K562 (cell line): ENCODE measurements around the gene CLASP1. TPM values are rescaled to one million over a fixed set of nuclear protein-coding genes. Genes with fewer than 3 reads are reported as not detected.

Source experiments
- ATAC-seq: fragments of 200-7000 bp; cut with Tn5 transposase; 3 replicates; pipeline ENCODE4 v1.9.1; 2020; ENCODE audit warnings: moderate library complexity
- BruUV-seq: library from RNA; stranded (reverse); fragments of 400-500 nt; replicated peaks from 2 replicates; lab custom pipeline; 2021; lab: Mats Ljungman, UMichigan
- CTCF ChIA-PET: fragments of 300-600 bp; formaldehyde crosslinking; extraction: SDS; loops from one replicate; lab custom pipeline; 2021; ENCODE audit warnings: low intra/inter-chr PET ratio; lab: Yijun Ruan, JAX
- POLR2A ChIA-PET: fragments of 300-600, 350-650 bp; sonication (Branson Sonifier 250); formaldehyde crosslinking; extraction: SDS; loops from one replicate; lab custom pipeline; 2021; ENCODE audit warnings: antibody characterized with exemption, inconsistent platforms; lab: Yijun Ruan, JAX
- DNase-seq, 4 experiments: peaks; one replicate each; pipeline versions ENCODE4 v3.0.0 to v3.0.0-alpha.2; 2011 to 2018; ENCODE audit warnings: low spot score in 3 of 4, mixed read lengths in 3 of 4; ENCODE audit errors: extremely low read depth in 1 of 4
- FAIRE-seq: peaks from 2 replicates; lab custom pipeline; 2011; peaks lifted over from hg19 to GRCh38; lab: Jason Lieb, UNC
- H2AFZ ChIP-seq: 2 replicates; pipeline ENCODE4 v1.6.0; 2011; ENCODE audit warnings: low read depth, low read length, control low read depth, inconsistent platforms
- H3K27ac ChIP-seq: fragments of 200-600 bp; 3 replicates; pipeline ENCODE4 v1.8.0; 2011; ENCODE audit warnings: low read depth, mild to moderate bottlenecking, control low read depth, inconsistent platforms, low read length, moderate library complexity, mixed read lengths; ENCODE audit errors: extremely low read depth
- H3K27me3 ChIP-seq, 2 experiments: fragments of 300-600 bp in 1 of 2; 2 replicates in 1 of 2; 3 replicates in 1 of 2; pipeline versions ENCODE4 v1.6.0 to v1.8.0; 2011; ENCODE audit warnings: inconsistent platforms in 2 of 2, low read length in 2 of 2, mild to moderate bottlenecking in 1 of 2, mixed read lengths in 1 of 2, moderate library complexity in 1 of 2; ENCODE audit not compliant: control insufficient read depth in 2 of 2, insufficient read depth in 2 of 2
- H3K36me3 ChIP-seq: fragments of 300-600 bp; 3 replicates; pipeline ENCODE4 v1.8.0; 2011; ENCODE audit warnings: mild to moderate bottlenecking, low read length, inconsistent platforms; ENCODE audit not compliant: control insufficient read depth, insufficient read depth
- H3K4me1 ChIP-seq, 2 experiments: fragments of 200-600 bp in 1 of 2; replicated peaks in 1 of 2; 2 replicates in 1 of 2; 3 replicates in 1 of 2; pipeline versions ENCODE4 v1.5.1 to v1.8.0; 2011; ENCODE audit warnings: inconsistent platforms in 2 of 2, low read length in 2 of 2, mild to moderate bottlenecking in 1 of 2, mixed read lengths in 1 of 2, moderate library complexity in 1 of 2; ENCODE audit not compliant: control insufficient read depth in 2 of 2, insufficient read depth in 2 of 2
- H3K4me2 ChIP-seq: 2 replicates; pipeline ENCODE4 v1.6.1; 2011; ENCODE audit warnings: low read length, control low read depth, inconsistent platforms, mixed read lengths; ENCODE audit not compliant: insufficient read depth
- H3K4me3 ChIP-seq: fragments of 200-600 bp; sonication (generic), shearing (Covaris generic); 2 replicates; pipeline ENCODE4 v1.5.1; 2016; ENCODE audit warnings: control low read depth, inconsistent platforms
- H3K79me2 ChIP-seq: fragments of 200-600 bp; 3 replicates; pipeline ENCODE4 v1.8.0; 2011; ENCODE audit warnings: low read length, inconsistent platforms; ENCODE audit not compliant: control insufficient read depth, insufficient read depth
- H3K9ac ChIP-seq, 2 experiments: 2 replicates each; pipeline versions ENCODE4 v1.6.0 to v1.6.1; 2011; ENCODE audit warnings: low read depth in 2 of 2, low read length in 2 of 2, control low read depth in 1 of 2, inconsistent platforms in 1 of 2, mild to moderate bottlenecking in 1 of 2, mixed read lengths in 1 of 2; ENCODE audit not compliant: insufficient read depth in 1 of 2
- H3K9me1 ChIP-seq: one replicate; pipeline ENCODE4 v1.6.0; 2011; ENCODE audit warnings: inconsistent platforms, mild to moderate bottlenecking, low read length, moderate library complexity; ENCODE audit not compliant: control insufficient read depth, insufficient read depth
- H3K9me3 ChIP-seq: replicated peaks from 2 replicates; pipeline ENCODE4 v1.5.1; 2011; ENCODE audit warnings: low read depth, low read length, inconsistent platforms; ENCODE audit not compliant: control insufficient read depth, insufficient read depth
- H4K20me1 ChIP-seq: replicated peaks from 2 replicates; pipeline ENCODE4 v1.6.1; 2011; ENCODE audit warnings: low read length, inconsistent platforms, mixed read lengths; ENCODE audit not compliant: control insufficient read depth, insufficient read depth
- ARHGAP35 ChIP-seq: fragments of 450-650 bp; IDR thresholded peaks from 2 replicates; pipeline ENCODE4 v1.6.1; 2018; ENCODE audit not compliant: partially characterized antibody
- DPF2 ChIP-seq: fragments of 450-650 bp; IDR thresholded peaks from 2 replicates; pipeline ENCODE4 v1.6.1; 2016
- HNRNPK ChIP-seq: fragments of 200-400 bp; formaldehyde crosslinking; IDR thresholded peaks from one replicate; pipeline ENCODE4 v1.6.1; 2018; ENCODE audit warnings: mild to moderate bottlenecking, low read depth, low read length; ENCODE audit not compliant: poor library complexity, severe bottlenecking
- HNRNPUL1 ChIP-seq: fragments of 200-400 bp; formaldehyde crosslinking; IDR thresholded peaks from 2 replicates; pipeline ENCODE4 v1.6.1; 2017; ENCODE audit warnings: low read length
- NCOA4 ChIP-seq: fragments of 450-650 bp; IDR thresholded peaks from 2 replicates; pipeline ENCODE4 v1.6.1; 2018; ENCODE audit warnings: mild to moderate bottlenecking; ENCODE audit not compliant: partially characterized antibody
- NFXL1 ChIP-seq: fragments of 450-650 bp; formaldehyde crosslinking; IDR thresholded peaks from 2 replicates; pipeline ENCODE4 v1.4.0; 2021; ENCODE audit warnings: mild to moderate bottlenecking
- SAFB ChIP-seq: fragments of 200-400 bp; formaldehyde crosslinking; IDR thresholded peaks from 2 replicates; pipeline ENCODE4 v1.6.1; 2017; ENCODE audit warnings: low read depth, low read length, borderline replicate concordance
- SMARCC2 ChIP-seq: fragments of 450-650 bp; IDR thresholded peaks from 2 replicates; pipeline ENCODE4 v1.6.1; 2017; ENCODE audit warnings: antibody characterized with exemption, moderate library complexity, mild to moderate bottlenecking, low read depth
- ZEB2 ChIP-seq: fragments of 450-650 bp; IDR thresholded peaks from 2 replicates; pipeline ENCODE4 v1.6.1; 2016
- ZHX1 ChIP-seq: fragments of 150-350 bp; conservative IDR thresholded peaks from 2 replicates; pipeline ENCODE4 v1.6.1; 2014; ENCODE audit warnings: low read length
- WGBS: fragments of 100-300 bp; shearing (Covaris generic); methylation state at CpG from one replicate; pipeline ENCODE4 v1.1.6; 2016; ENCODE audit warnings: low coverage, mixed read lengths; ENCODE audit not compliant: insufficient coverage; ENCODE audit errors: missing lambda C conversion rate; 5-methylcytosine and 5-hydroxymethylcytosine counted together
- in situ Hi-C: fragments of 300-500 bp; cut with MboI; formaldehyde crosslinking; loops from 4 replicates; pipeline ENCODE4 v1.15.0; 2018; ENCODE audit warnings: inconsistent platforms, mixed read lengths
- intact Hi-C: fragments of 100-400 bp; cut with micrococcal nuclease; formaldehyde crosslinking; loops from 2 replicates; pipeline ENCODE4 v1.14.2; 2022
- polyA plus RNA-seq, 8 experiments: library from polyadenylated mRNA; depleted of rRNA in 4 of 8; stranded (reverse) in 5 of 8; unstranded in 3 of 8; fragments of >200 nt; fragmentation: Nextera tagmentation in 2 of 8; fragmentation: Illumina TruSeq in 1 of 8; extraction: Ambion mirVana in 2 of 8; extraction: Trizol in 1 of 8; gene quantifications; 2 replicates each; pipeline versions ENCODE4 v1.2.1 to v1.2.3, GENCODE V29; 2011 to 2014; ENCODE audit warnings: inconsistent platforms in 1 of 8, missing spikeins in 1 of 8
- total RNA-seq, 7 experiments: library from RNA; depleted of rRNA in 6 of 7; stranded (reverse); fragments of >200 nt in 6 of 7; fragmentation: Illumina TruSeq in 2 of 7; extraction: Trizol in 2 of 7; gene quantifications; 2 replicates each; pipeline versions ENCODE4 v1.2.1 to v1.2.3, GENCODE V29; 2011 to 2021; ENCODE audit warnings: low replicate concordance in 1 of 7
- TF ChIP-seq, protein P1 (sequence below): fragments of 200-800 bp; sonication (Bioruptor generic); IDR thresholded peaks from 2 replicates; pipeline ENCODE4 v1.6.1; 2016; ENCODE audit warnings: missing genetic modification characterization, missing compliant biosample characterization
- TF ChIP-seq, protein P2 (sequence below): sonication (generic); formaldehyde crosslinking; IDR thresholded peaks from 2 replicates; pipeline ENCODE4 v1.8.0; 2022; ENCODE audit warnings: mild to moderate bottlenecking, missing genetic modification reagents

The CLASP1 gene
- total and polyA plus RNA-seq, 9 of the 15 experiments (the other 6 are each of a cell fraction or from before 2014, with no cell fraction given) = 1.7 to 40.3 (median 20.7) TPM

- TF ChIP-seq, protein P1, sequence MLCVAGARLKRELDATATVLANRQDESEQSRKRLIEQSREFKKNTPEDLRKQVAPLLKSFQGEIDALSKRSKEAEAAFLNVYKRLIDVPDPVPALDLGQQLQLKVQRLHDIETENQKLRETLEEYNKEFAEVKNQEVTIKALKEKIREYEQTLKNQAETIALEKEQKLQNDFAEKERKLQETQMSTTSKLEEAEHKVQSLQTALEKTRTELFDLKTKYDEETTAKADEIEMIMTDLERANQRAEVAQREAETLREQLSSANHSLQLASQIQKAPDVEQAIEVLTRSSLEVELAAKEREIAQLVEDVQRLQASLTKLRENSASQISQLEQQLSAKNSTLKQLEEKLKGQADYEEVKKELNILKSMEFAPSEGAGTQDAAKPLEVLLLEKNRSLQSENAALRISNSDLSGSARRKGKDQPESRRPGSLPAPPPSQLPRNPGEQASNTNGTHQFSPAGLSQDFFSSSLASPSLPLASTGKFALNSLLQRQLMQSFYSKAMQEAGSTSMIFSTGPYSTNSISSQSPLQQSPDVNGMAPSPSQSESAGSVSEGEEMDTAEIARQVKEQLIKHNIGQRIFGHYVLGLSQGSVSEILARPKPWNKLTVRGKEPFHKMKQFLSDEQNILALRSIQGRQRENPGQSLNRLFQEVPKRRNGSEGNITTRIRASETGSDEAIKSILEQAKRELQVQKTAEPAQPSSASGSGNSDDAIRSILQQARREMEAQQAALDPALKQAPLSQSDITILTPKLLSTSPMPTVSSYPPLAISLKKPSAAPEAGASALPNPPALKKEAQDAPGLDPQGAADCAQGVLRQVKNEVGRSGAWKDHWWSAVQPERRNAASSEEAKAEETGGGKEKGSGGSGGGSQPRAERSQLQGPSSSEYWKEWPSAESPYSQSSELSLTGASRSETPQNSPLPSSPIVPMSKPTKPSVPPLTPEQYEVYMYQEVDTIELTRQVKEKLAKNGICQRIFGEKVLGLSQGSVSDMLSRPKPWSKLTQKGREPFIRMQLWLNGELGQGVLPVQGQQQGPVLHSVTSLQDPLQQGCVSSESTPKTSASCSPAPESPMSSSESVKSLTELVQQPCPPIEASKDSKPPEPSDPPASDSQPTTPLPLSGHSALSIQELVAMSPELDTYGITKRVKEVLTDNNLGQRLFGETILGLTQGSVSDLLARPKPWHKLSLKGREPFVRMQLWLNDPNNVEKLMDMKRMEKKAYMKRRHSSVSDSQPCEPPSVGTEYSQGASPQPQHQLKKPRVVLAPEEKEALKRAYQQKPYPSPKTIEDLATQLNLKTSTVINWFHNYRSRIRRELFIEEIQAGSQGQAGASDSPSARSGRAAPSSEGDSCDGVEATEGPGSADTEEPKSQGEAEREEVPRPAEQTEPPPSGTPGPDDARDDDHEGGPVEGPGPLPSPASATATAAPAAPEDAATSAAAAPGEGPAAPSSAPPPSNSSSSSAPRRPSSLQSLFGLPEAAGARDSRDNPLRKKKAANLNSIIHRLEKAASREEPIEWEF (CRISPR knock-in tag) = no peak
Measured at GRCh38 chr2:121605820-121606733, 43.2 kb downstream of the CLASP1 start (continued).

- no peak overlapping the region for H3K4me3 ChIP-seq
- 100% methylated on average over 1 of the region's 1 CpG for WGBS
- no peak for FAIRE-seq
Measured at GRCh38 chr2:121603185-121603584, 46.1 kb downstream of the CLASP1 start.

More at GRCh38 chr2:121603185-121603584, 46.1 kb downstream of the CLASP1 start:
- Histone ChIP-seq H3K9me3 (no peaks in the 10 kb centered on the region), H3K4me2 (no peak overlapping the region), H3K9me1 (no peaks in the 10 kb centered on the region), H4K20me1 (no peaks in the 10 kb centered on the region), H3K36me3 (peaks cover 19% of the 10 kb centered on the region; the same call in 2 of the 3 replicates), H3K27me3 (no peaks in the 10 kb centered on the region), H2AFZ (no peak overlapping the region), H3K4me1 (peaks cover 0 to 4% of the 10 kb centered on the region in 2 experiments; a peak in 2 of 5 replicates), H3K79me2 (peaks cover 46% of the 10 kb centered on the region), H3K27ac (no peak overlapping the region), H3K9ac (no peak overlapping the region)
- intact Hi-C loops (no loop called here), in situ Hi-C loops (no loop called here)
- DNase-seq (no peak), ATAC-seq (no peak)
- TF ChIP-seq NFXL1 (CRISPR knock-in tag) (no peak), SAFB (no peak), ARHGAP35 (no peak), HNRNPUL1 (no peak), SMARCC2 (no peak), ZEB2 (no peak), HNRNPK (no peak), DPF2 (no peak), NCOA4 (no peak), ZHX1 (no peak)
- TF ChIP-seq, protein P2, sequence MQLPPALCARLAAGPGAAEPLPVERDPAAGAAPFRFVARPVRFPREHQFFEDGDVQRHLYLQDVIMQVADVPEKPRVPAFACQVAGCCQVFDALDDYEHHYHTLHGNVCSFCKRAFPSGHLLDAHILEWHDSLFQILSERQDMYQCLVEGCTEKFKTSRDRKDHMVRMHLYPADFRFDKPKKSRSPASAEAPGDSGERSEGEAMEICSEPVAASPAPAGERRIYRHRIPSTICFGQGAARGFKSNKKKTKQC = no peak
- ChIA-PET CTCF (no interaction called here), POLR2A (no interaction called here)
- no TSS peak for BruUV-seq
